Lung (tissue), 12 donors: ENCODE measurements around the gene CYP27B1. TPM values are rescaled to one million over a fixed set of nuclear protein-coding genes. Genes with fewer than 3 reads are reported as not detected.

Experiments
- ATAC-seq: fragments of 200-7000 bp; cut with Tn5 transposase; one replicate; pipeline ENCODE4 v1.9.1; 2020; ENCODE audit warnings: moderate number of reproducible peaks; ENCODE audit not compliant: insufficient read depth, low FRiP score
- DNase-seq, 3 donors: peaks; one replicate each; pipeline ENCODE4 v3.0.0-alpha.2; 2013 to 2017
- H3K27ac ChIP-seq, 2 donors: one replicate each; pipeline ENCODE4 v1.5.1; 2013; ENCODE audit warnings: mild to moderate bottlenecking in 2 of 2, moderate library complexity in 2 of 2, control low read depth in 1 of 2, inconsistent platforms in 1 of 2, low read depth in 1 of 2, low read length in 1 of 2
- H3K27me3 ChIP-seq, 3 donors: one replicate each; pipeline ENCODE4 v1.5.1; 2013; ENCODE audit warnings: low read length in 2 of 3; ENCODE audit not compliant: control insufficient read depth in 3 of 3, insufficient read depth in 3 of 3
- H3K36me3 ChIP-seq, 4 donors: one replicate each; pipeline ENCODE4 v1.5.1; 2013; ENCODE audit warnings: low read length in 4 of 4, mild to moderate bottlenecking in 1 of 4, moderate library complexity in 1 of 4; ENCODE audit not compliant: control insufficient read depth in 4 of 4, insufficient read depth in 4 of 4
- H3K4me1 ChIP-seq, 5 donors: one replicate each; pipeline ENCODE4 v1.5.1; 2013; ENCODE audit warnings: low read length in 5 of 5, mild to moderate bottlenecking in 2 of 5, moderate library complexity in 1 of 5; ENCODE audit not compliant: control insufficient read depth in 5 of 5, insufficient read depth in 5 of 5
- H3K4me3 ChIP-seq: one replicate; pipeline ENCODE4 v1.5.1; 2013; ENCODE audit warnings: mild to moderate bottlenecking, control low read depth, moderate library complexity
- H3K9ac ChIP-seq, 2 donors: one replicate each; pipeline ENCODE4 v1.5.1; 2013; ENCODE audit warnings: low read length in 2 of 2, control low read depth in 1 of 2; ENCODE audit not compliant: insufficient read depth in 1 of 2
- H3K9me3 ChIP-seq, 4 donors: one replicate each; pipeline ENCODE4 v1.5.1; 2013; ENCODE audit warnings: low read length in 3 of 4, mild to moderate bottlenecking in 1 of 4, moderate library complexity in 1 of 4; ENCODE audit not compliant: control insufficient read depth in 4 of 4, insufficient read depth in 3 of 4
- CTCF ChIP-seq: IDR thresholded peaks from 2 replicates; pipeline ENCODE4 v1.5.1; 2012; ENCODE audit warnings: mild to moderate bottlenecking; ENCODE audit errors: control extremely low read depth, extremely low read depth
- WGBS, 2 donors: extraction: QIAGEN DNeasy Blood & Tissue Kit; methylation state at CpG; one replicate each; pipeline ENCODE4 v1.1.7; 2013; 5-methylcytosine and 5-hydroxymethylcytosine counted together
- polyA plus RNA-seq, 2 donors: library from polyadenylated mRNA; stranded (reverse); fragments of 200-250 nt; gene quantifications; one replicate each; pipeline ENCODE4 v1.2.1, GENCODE V29; 2013
- total RNA-seq, 2 donors: library from RNA; depleted of rRNA in 1 of 2; stranded (reverse); fragments of >200 nt in 1 of 2; gene quantifications; one replicate each; pipeline ENCODE4 v1.2.1, GENCODE V29; 2014 to 2021
- donor health status: control.
- donor health status: control.
- donor health status: Bipolar disorder and iron deficiency.
- donor health status: healthy.
- donor health status: DM: yes; HTN: yes; CAD: no.

CYP27B1 gene
- total and polyA plus RNA-seq, 4 donors = 1.7 to 5.8 (median 3.6) TPM

- WGBS, 2 donors = 40 to 41% methylated on average over 8 of the region's 8 CpGs
- Histone ChIP-seq H3K4me1 (peaks cover 0 to 14% (median 4%) of the 10 kb centered on the region in 5 donors), H3K9ac (peak overlapping the region; percentile 89 to 91), H3K36me3 (peaks cover 9 to 29% (median 18%) of the 10 kb centered on the region in 4 donors), H3K4me3 (peak overlapping the region; percentile 81), H3K9me3 (no peaks in the 10 kb centered on the region), H3K27me3 (peaks cover 0 to 23% (median 19%) of the 10 kb centered on the region in 3 donors), H3K27ac (peak overlapping the region; percentile 86 to 97)
- TF ChIP-seq CTCF = no peak
- peak; percentile 0 for ATAC-seq
- DNase-seq = no peak
Measured at GRCh38 chr12:57745485-57745881, 21.4 kb downstream of the CYP27B1 start.

- Histone ChIP-seq H3K4me1 (peaks cover 0 to 12% (median 4%) of the 10 kb centered on the region in 5 donors), H3K9ac (peak within 1 kb of the TSS; percentile 89 to 91), H3K9me3 (no peaks in the 10 kb centered on the region), H3K27ac (peak within 1 kb of the TSS; percentile 93 to 97), H3K27me3 (peaks cover 0 to 27% (median 24%) of the 10 kb centered on the region in 3 donors), H3K4me3 (peak within 1 kb of the TSS; percentile 81), H3K36me3 (peaks cover 9 to 25% (median 14%) of the 10 kb centered on the region in 4 donors)
- peak; percentile 94 for ATAC-seq
- peak; percentile 98 to 100 (median 99) for DNase-seq
- TF ChIP-seq CTCF = no peak
- WGBS, 2 donors = 0% methylated on average over 29 of the region's 29 CpGs
Measured at GRCh38 chr12:57744777-57745484, 21.9 kb downstream of the CYP27B1 start, which contains the start of gene TSPAN31. TSPAN31 (plus strand) TSS chr12:57745039; CDS start chr12:57745155, 116 bp downstream.

- WGBS, 2 donors = 6 to 9% methylated on average over 21 of the region's 21 CpGs
- Histone ChIP-seq H3K4me3 (peak overlapping the region; percentile 20), H3K27ac (peak overlapping the region; percentile 93 to 97), H3K9me3 (no peaks in the 10 kb centered on the region), H3K9ac (peak overlapping the region in 1 of 2 donors; percentile 91), H3K27me3 (peaks cover 0 to 33% (median 30%) of the 10 kb centered on the region in 3 donors), H3K36me3 (peaks cover 9 to 24% (median 12%) of the 10 kb centered on the region in 4 donors), H3K4me1 (peaks cover 0 to 12% (median 4%) of the 10 kb centered on the region in 5 donors)
- TF ChIP-seq CTCF = no peak
- peak; percentile 56 for ATAC-seq
- DNase-seq = no peak
Measured at GRCh38 chr12:57744194-57744776, 22.6 kb downstream of the CYP27B1 start.
